Gastrocnemius medialis (tissue), 4 donors: Measurements from ENCODE around the gene CCDC88A. TPM values are rescaled to one million over a fixed set of nuclear protein-coding genes. Genes with fewer than 3 reads are reported as not detected.

Source experiments
- ATAC-seq, 2 donors: fragments of 150-250 bp; one replicate each; pipeline ENCODE4 v1.9.1; 2016
- DNase-seq, 2 donors: peaks; one replicate each; pipeline ENCODE4 v3.0.0-alpha.2; 2019
- H3K27ac ChIP-seq, 4 donors: fragments of 200-600 bp; sonication (generic); 1 replicate in 1 of 4; 2 replicates in 3 of 4; pipeline ENCODE4 v1.5.1; 2016 to 2018; ENCODE audit warnings: mild to moderate bottlenecking in 2 of 4, moderate library complexity in 1 of 4
- H3K27me3 ChIP-seq, 3 donors: fragments of 200-600 bp; sonication (generic) in 2 of 3; 1 replicate in 1 of 3; 2 replicates in 2 of 3; pipeline versions ENCODE4 v1.5.1 to v1.6.0; 2016 to 2019; ENCODE audit warnings: mild to moderate bottlenecking in 1 of 3, moderate library complexity in 1 of 3
- H3K36me3 ChIP-seq, 2 donors: fragments of 200-600 bp; sonication (generic) in 1 of 2; one replicate each; pipeline ENCODE4 v1.5.1; 2017 to 2018
- H3K4me1 ChIP-seq, 2 donors: fragments of 200-600 bp; sonication (generic) in 1 of 2; one replicate each; pipeline ENCODE4 v1.5.1; 2016 to 2017; ENCODE audit warnings: mild to moderate bottlenecking in 2 of 2
- H3K4me3 ChIP-seq, 4 donors: fragments of 200-600 bp; sonication (generic) in 3 of 4; 1 replicate in 1 of 4; 2 replicates in 3 of 4; pipeline ENCODE4 v1.5.1; 2016 to 2019; ENCODE audit warnings: mild to moderate bottlenecking in 2 of 4
- H3K9me3 ChIP-seq, 3 donors: fragments of 200-600 bp; sonication (generic) in 2 of 3; 1 replicate in 1 of 3; 2 replicates in 2 of 3; pipeline ENCODE4 v1.5.1; 2016 to 2019
- CTCF ChIP-seq, 5 experiments: fragments of 450-650 bp in 3 of 5; fragments of 200-600 bp in 2 of 5; sonication (generic) in 2 of 5; IDR thresholded peaks in 4 of 5; conservative IDR thresholded peaks in 1 of 5; 1 replicate in 4 of 5; 2 replicates in 1 of 5; pipeline ENCODE4 v1.5.1; 2016 to 2019; ENCODE audit warnings: antibody characterized with exemption in 5 of 5, mild to moderate bottlenecking in 3 of 5, moderate library complexity in 3 of 5
- POLR2A ChIP-seq, 2 donors: fragments of 450-650 bp; IDR thresholded peaks; one replicate each; pipeline ENCODE4 v1.6.1; 2017; ENCODE audit warnings: antibody characterized with exemption in 2 of 2, mild to moderate bottlenecking in 2 of 2, moderate library complexity in 2 of 2
- in situ Hi-C, 4 donors: fragments of 200-750 bp; cut with MboI; loops; one replicate each; pipeline versions ENCODE4 v1.15.0 to v1.8.0; 2017; ENCODE audit warnings: low sequenced_read_pairs in 4 of 4
- intact Hi-C: fragments of 100-400 bp; cut with DNase I; formaldehyde crosslinking; loops from one replicate; pipeline ENCODE4 v1.15.1; 2023; ENCODE audit warnings: low total_unique reads
- total RNA-seq, 4 donors: library from RNA; depleted of rRNA; stranded (reverse); fragments of >200 nt; gene quantifications; one replicate each; pipeline versions ENCODE4 v1.1.0 to v1.2.3, GENCODE V29; 2016

Gene CCDC88A
- total RNA-seq, 4 donors from 2014 or later, result 12.9 to 28.7 (median 19.4) TPM

- no peak overlapping the region for H3K27ac ChIP-seq
- no peak for DNase-seq
- intact Hi-C loops, result no loop called here
These were observed 3.4 kb upstream of the CCDC88A start for GRCh38 chr2:55422876-55423665.

DNA sequence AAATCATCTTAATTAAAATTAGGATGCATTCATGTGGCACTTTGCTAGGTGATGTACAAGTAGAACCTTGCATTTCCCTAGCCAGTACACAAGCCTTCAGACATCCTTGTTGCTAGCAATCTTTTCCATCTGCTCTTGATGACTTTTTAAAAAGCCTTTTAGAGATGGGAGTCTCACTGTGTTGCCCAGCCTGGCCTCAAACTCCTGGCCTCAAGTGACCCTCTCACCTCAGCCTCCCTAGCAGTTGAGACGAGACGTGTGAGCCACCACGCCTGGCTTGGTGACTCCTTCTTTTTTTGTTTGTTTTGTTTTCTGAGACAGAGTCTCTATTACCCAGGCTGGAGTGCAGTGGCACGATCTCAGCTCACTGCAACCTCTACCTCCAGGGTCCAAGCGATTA lies 1.7 kb upstream of the CCDC88A start:
- Histone ChIP-seq H3K27me3 (no peaks in the 10 kb centered on the region), H3K27ac (peak overlapping the region in 1 of 4 donors; percentile 89), H3K36me3 (no peaks in the 10 kb centered on the region), H3K4me1 (peaks cover 23 to 27% of the 10 kb centered on the region in 2 donors), H3K9me3 (no peaks in the 10 kb centered on the region), H3K4me3 (no peak overlapping the region)
- in situ Hi-C loops (loop anchor here in 1 of 4 donors (25.0 kb wide), 1 partner anchor 384 kb away; no protein-coding TSS in a partner anchor), intact Hi-C loops (no loop called here)
- ATAC-seq (no peak), DNase-seq (no peak)
- TF ChIP-seq POLR2A (IDR thresholded peaks at IDR 0.05) (no peak), CTCF (IDR thresholded peaks at IDR 0.05 in 4 of 5, conservative IDR thresholded peaks at IDR 0.05 in 1 of 5) (no peak)

More at GRCh38 chr2:55422876-55423665, 3.4 kb upstream of the CCDC88A start:
- no peak for ATAC-seq
- Histone ChIP-seq H3K27me3 (no peaks in the 10 kb centered on the region), H3K36me3 (no peaks in the 10 kb centered on the region), H3K9me3 (no peaks in the 10 kb centered on the region), H3K4me1 (peaks cover 8 to 16% of the 10 kb centered on the region in 2 donors), H3K4me3 (no peak overlapping the region)
- TF ChIP-seq CTCF (IDR thresholded peaks at IDR 0.05 in 4 of 5, conservative IDR thresholded peaks at IDR 0.05 in 1 of 5) (no peak), POLR2A (IDR thresholded peaks at IDR 0.05) (no peak)
- in situ Hi-C loops, result loop anchor here in 1 of 4 donors (25.0 kb wide), 1 partner anchor 386 kb away; no protein-coding TSS in a partner anchor

- intact Hi-C loops, result no loop called here
These were observed 1.2 kb upstream of the CCDC88A start for GRCh38 chr2:55420871-55421270.

GRCh38 chr2:55420439-55420725 lies 726 bp upstream of the CCDC88A start:
- H3K27me3 ChIP-seq, result no peaks in the 10 kb centered on the region
- in situ Hi-C loops (loop anchor here in 1 of 4 donors (25.0 kb wide), 1 partner anchor 383 kb away; no protein-coding TSS in a partner anchor), intact Hi-C loops (no loop called here)
- peaks cover 23 to 27% of the 10 kb centered on the region in 2 donors for H3K4me1 ChIP-seq
- H3K9me3 ChIP-seq, result no peaks in the 10 kb centered on the region
- H3K4me3 ChIP-seq, result peak overlapping the region; percentile 91 to 99 (median 96)
- TF ChIP-seq CTCF (IDR thresholded peaks at IDR 0.05 in 4 of 5, conservative IDR thresholded peaks at IDR 0.05 in 1 of 5) (no peak), POLR2A (IDR thresholded peaks at IDR 0.05) (no peak)
- peak overlapping the region; percentile 67 to 91 (median 90) for H3K27ac ChIP-seq
- H3K36me3 ChIP-seq, result no peaks in the 10 kb centered on the region
- DNase-seq (no peak), ATAC-seq (no peak)

More at GRCh38 chr2:55420871-55421270, 1.2 kb upstream of the CCDC88A start:
- peaks cover 23 to 27% of the 10 kb centered on the region in 2 donors for H3K4me1 ChIP-seq
- in situ Hi-C loops, result loop anchor here in 1 of 4 donors (25.0 kb wide), 1 partner anchor 384 kb away; no protein-coding TSS in a partner anchor
- peak overlapping the region; percentile 91 to 99 (median 96) for H3K4me3 ChIP-seq
- H3K9me3 ChIP-seq, result no peaks in the 10 kb centered on the region
- H3K36me3 ChIP-seq, result no peaks in the 10 kb centered on the region
- no peaks in the 10 kb centered on the region for H3K27me3 ChIP-seq
- DNase-seq (no peak), ATAC-seq (no peak)
- peak overlapping the region in 3 of 4 donors; percentile 89 to 91 (median 91) for H3K27ac ChIP-seq
- TF ChIP-seq CTCF (IDR thresholded peaks at IDR 0.05 in 4 of 5, conservative IDR thresholded peaks at IDR 0.05 in 1 of 5), result no peak
